ENCODE results near the gene PSMB3.
A peak's percentile ranks its signal among the peaks of the same experiment; 100 is the strongest.
"Not testable (repeated sequence)": the region's sequence is repeated elsewhere in the genome, so short reads cannot be mapped to it uniquely, and the experiment has no call there.

The PSMB3 gene

GRCh38 chr17:38748892-38749222 lies 3.7 kb upstream of the PSMB3 start:
- no peak for DNase-seq (ENCODE audit: extremely low read depth in 1 of 2, low read depth in 1 of 2)

- DNase-seq (ENCODE audit: extremely low read depth in 1 of 2, low read depth in 1 of 2) = no peak
Measured at GRCh38 chr17:38749223-38750043, 3.1 kb upstream of the PSMB3 start.

- no peak for DNase-seq (ENCODE audit: extremely low read depth in 1 of 2, low read depth in 1 of 2)
Measured at GRCh38 chr17:38750044-38750311, 2.6 kb upstream of the PSMB3 start.

GRCh38 chr17:38750312-38751121 lies 2.0 kb upstream of the PSMB3 start:
- no peak for DNase-seq (ENCODE audit: extremely low read depth in 1 of 2, low read depth in 1 of 2)

- DNase-seq (ENCODE audit: extremely low read depth in 1 of 2, low read depth in 1 of 2) = no peak
Measured at GRCh38 chr17:38751144-38751807, 1.3 kb upstream of the PSMB3 start.

- DNase-seq (ENCODE audit: extremely low read depth in 1 of 2, low read depth in 1 of 2) = peak; percentile 54 to 62
Measured at GRCh38 chr17:38751808-38752307, 683 bp upstream of the PSMB3 start.

- no peak for DNase-seq (ENCODE audit: extremely low read depth in 1 of 2, low read depth in 1 of 2)
Measured at GRCh38 chr17:38753071-38753506, 548 bp downstream of the PSMB3 start.

GRCh38 chr17:38761612-38762011 lies 9.1 kb downstream of the PSMB3 start:
- DNase-seq (ENCODE audit: extremely low read depth in 1 of 2, low read depth in 1 of 2) = no peak

- DNase-seq (ENCODE audit: extremely low read depth in 1 of 2, low read depth in 1 of 2) = no peak
Measured at GRCh38 chr17:38762231-38762630, 9.7 kb downstream of the PSMB3 start.

- DNase-seq (ENCODE audit: extremely low read depth in 1 of 2, low read depth in 1 of 2) = no peak
Measured at GRCh38 chr17:38766341-38766740, 13.8 kb downstream of the PSMB3 start.

- no peak for DNase-seq (ENCODE audit: extremely low read depth in 1 of 2, low read depth in 1 of 2)
Measured at GRCh38 chr17:38768417-38768816, 15.9 kb downstream of the PSMB3 start.

- no peak for DNase-seq (ENCODE audit: extremely low read depth in 1 of 2, low read depth in 1 of 2)
Measured at GRCh38 chr17:38773258-38773657, 20.7 kb downstream of the PSMB3 start.

GRCh38 chr17:38777641-38778250 lies 25.2 kb downstream of the PSMB3 start:
- no peak for DNase-seq (ENCODE audit: extremely low read depth in 1 of 2, low read depth in 1 of 2)

- no peak for DNase-seq (ENCODE audit: extremely low read depth in 1 of 2, low read depth in 1 of 2)
Measured at GRCh38 chr17:38779965-38780752, 27.6 kb downstream of the PSMB3 start.

- DNase-seq (ENCODE audit: extremely low read depth in 1 of 2, low read depth in 1 of 2) = no peak
Measured at GRCh38 chr17:38783227-38783626, 30.7 kb downstream of the PSMB3 start.

GRCh38 chr17:38786372-38786771 lies 33.8 kb downstream of the PSMB3 start:
- no peak for DNase-seq (ENCODE audit: extremely low read depth in 1 of 2, low read depth in 1 of 2)

- DNase-seq (ENCODE audit: extremely low read depth in 1 of 2, low read depth in 1 of 2) = not testable (repeated sequence)
Measured at GRCh38 chr17:38787999-38788398, 35.5 kb downstream of the PSMB3 start.

GRCh38 chr17:38789185-38789584 lies 36.6 kb downstream of the PSMB3 start:
- no peak for DNase-seq (ENCODE audit: extremely low read depth in 1 of 2, low read depth in 1 of 2)

GRCh38 chr17:38790148-38790707 lies 37.7 kb downstream of the PSMB3 start:
- DNase-seq (ENCODE audit: extremely low read depth in 1 of 2, low read depth in 1 of 2) = not testable (repeated sequence)

- DNase-seq (ENCODE audit: extremely low read depth in 1 of 2, low read depth in 1 of 2) = no peak
Measured at GRCh38 chr17:38791162-38791561, 38.6 kb downstream of the PSMB3 start.

Measured in stimulated activated CD8-positive, alpha-beta memory T cell treated with anti-CD3 and anti-CD28 coated beads, Interleukin-7, amount 100 ng/mL, for 48 hours (primary cell).